ENCODE data around the gene ESPN. TPM values are rescaled to one million over a fixed set of nuclear protein-coding genes. Genes with fewer than 3 reads are reported as not detected.

Gene ESPN
- total RNA-seq, 1 donor from 2014 or later: 0.66 TPM

- no peaks in the 10 kb centered on the region for H3K36me3 ChIP-seq (ENCODE audit: insufficient read depth, low read length)
- H3K27me3 ChIP-seq (ENCODE audit: insufficient read depth, low read length): peaks cover 2% of the 10 kb centered on the region
- H3K27me3 Mint-ChIP-seq (ENCODE audit: low read depth, unreplicated experiment): peaks cover 16% of the 10 kb centered on the region
- FAIRE-seq (no peak), DNase-seq (ENCODE audit: low read depth) (no peak)
- no peak overlapping the region for H3K4me2 ChIP-seq (ENCODE audit: low read length)
- H3K4me1 Mint-ChIP-seq (ENCODE audit: low read depth, unreplicated experiment): peaks cover 11% of the 10 kb centered on the region
- H3K9ac ChIP-seq (ENCODE audit: low read length): no peak overlapping the region
- no peaks in the 10 kb centered on the region for H3K9me3 Mint-ChIP-seq (ENCODE audit: unreplicated experiment)
- H3K36me3 Mint-ChIP-seq (ENCODE audit: low read depth, unreplicated experiment): no peaks in the 10 kb centered on the region
- no peak for TF ChIP-seq EZH2 (IDR thresholded peaks at IDR 0.05; ENCODE audit: insufficient read depth, low read length)
- no peak for TF ChIP-seq CTCF (IDR thresholded peaks at IDR 0.05; ENCODE audit: insufficient read depth, low read depth, low read length)
- H3K27ac ChIP-seq (ENCODE audit: low read depth, low read length): no peak overlapping the region
- no peaks in the 10 kb centered on the region for H3K9me3 ChIP-seq (ENCODE audit: insufficient read depth, low read depth, low read length)
- H4K20me1 ChIP-seq (ENCODE audit: insufficient read depth, low read length): peaks cover 7% of the 10 kb centered on the region
- peaks cover 8% of the 10 kb centered on the region for H3K79me2 ChIP-seq (ENCODE audit: insufficient read depth, low read length)
- H2AFZ ChIP-seq (ENCODE audit: low read depth, low read length): no peak overlapping the region
- no peak overlapping the region for H3K4me3 Mint-ChIP-seq (ENCODE audit: unreplicated experiment)
- peaks cover 12% of the 10 kb centered on the region for H3K4me1 ChIP-seq (ENCODE audit: insufficient read depth, low read length)
- H3K4me3 ChIP-seq (ENCODE audit: insufficient read depth, low read depth, low read length): no peak overlapping the region
- no peak overlapping the region for H3K27ac Mint-ChIP-seq (ENCODE audit: unreplicated experiment)
Measured at GRCh38 chr1:6396998-6397397, 27.6 kb upstream of the ESPN start.

DNA sequence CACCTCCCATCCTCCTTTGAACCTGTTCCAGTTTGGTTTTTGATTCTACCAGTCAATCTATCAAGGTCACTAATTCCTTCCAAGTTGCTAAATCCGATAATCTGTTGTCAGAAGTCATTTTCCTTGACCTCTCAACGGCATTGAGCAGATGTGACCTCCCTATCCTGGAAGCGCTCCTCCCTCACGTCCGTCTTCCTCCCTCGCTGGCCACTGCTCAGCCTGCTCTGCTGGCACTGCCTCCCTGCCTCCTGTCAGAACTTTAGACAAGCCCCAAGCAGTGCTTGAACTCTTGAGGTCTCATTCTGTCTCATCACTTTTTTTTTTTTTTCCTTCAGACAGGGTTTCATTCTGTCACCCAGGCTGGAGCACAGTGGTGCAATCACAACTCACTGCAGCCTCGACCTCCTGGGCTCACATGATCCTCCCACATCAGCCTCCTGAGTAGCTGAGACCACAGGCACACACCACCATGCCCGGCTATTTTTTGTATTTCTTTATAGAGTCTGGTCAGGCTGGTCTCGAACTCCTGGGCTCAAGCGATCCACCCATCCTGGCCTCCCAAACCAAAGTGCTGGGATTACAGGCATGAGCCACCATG is 26.6 kb upstream of the ESPN start:
- no peaks in the 10 kb centered on the region for H4K20me1 ChIP-seq (ENCODE audit: insufficient read depth, low read length)

More for the DNA sequence above, 26.6 kb upstream of the ESPN start:
- Histone ChIP-seq H2AFZ (ENCODE audit: low read depth, low read length) (no peak overlapping the region), H3K4me3 (ENCODE audit: insufficient read depth, low read depth, low read length) (no peak overlapping the region), H3K27me3 (ENCODE audit: insufficient read depth, low read length) (peaks cover 2% of the 10 kb centered on the region), H3K27ac (ENCODE audit: low read depth, low read length) (no peak overlapping the region), H3K4me1 (ENCODE audit: insufficient read depth, low read length) (peaks cover 5% of the 10 kb centered on the region), H3K36me3 (ENCODE audit: insufficient read depth, low read length) (no peaks in the 10 kb centered on the region), H3K79me2 (ENCODE audit: insufficient read depth, low read length) (no peaks in the 10 kb centered on the region), H3K4me2 (ENCODE audit: low read length) (no peak overlapping the region), H3K9ac (ENCODE audit: low read length) (no peak overlapping the region), H3K9me3 (ENCODE audit: insufficient read depth, low read depth, low read length) (no peaks in the 10 kb centered on the region)
- TF ChIP-seq CTCF (IDR thresholded peaks at IDR 0.05; ENCODE audit: insufficient read depth, low read depth, low read length) (no peak), EZH2 (IDR thresholded peaks at IDR 0.05; ENCODE audit: insufficient read depth, low read length) (no peak)
- H3K27me3 Mint-ChIP-seq (ENCODE audit: low read depth, unreplicated experiment): peaks cover 16% of the 10 kb centered on the region
- H3K4me1 Mint-ChIP-seq (ENCODE audit: low read depth, unreplicated experiment): peaks cover 6% of the 10 kb centered on the region
- no peaks in the 10 kb centered on the region for H3K36me3 Mint-ChIP-seq (ENCODE audit: low read depth, unreplicated experiment)
- no peak overlapping the region for H3K27ac Mint-ChIP-seq (ENCODE audit: unreplicated experiment)
- FAIRE-seq (no peak), DNase-seq (ENCODE audit: low read depth) (no peak)
- H3K4me3 Mint-ChIP-seq (ENCODE audit: unreplicated experiment): no peak overlapping the region
- no peaks in the 10 kb centered on the region for H3K9me3 Mint-ChIP-seq (ENCODE audit: unreplicated experiment)
